IMR-90 (cell line): ENCODE results near the gene ITGB2. TPM values are rescaled to one million over a fixed set of nuclear protein-coding genes. Genes with fewer than 3 reads are reported as not detected.
A peak's percentile ranks its signal among the peaks of the same experiment; 100 is the strongest.

Experiments used
- ATAC-seq: fragments of 200-7000 bp; cut with Tn5 transposase; 2 replicates; pipeline ENCODE4 v1.9.1; 2020; ENCODE audit warnings: low read depth, mild to moderate bottlenecking, moderate library complexity
- BruUV-seq: library from RNA; stranded (reverse); fragments of 400-500 nt; replicated peaks from 2 replicates; lab custom pipeline; 2021; lab: Mats Ljungman, UMichigan
- CTCF ChIA-PET: fragments of 300-600 bp; formaldehyde crosslinking; extraction: SDS; loops from one replicate; lab custom pipeline; 2021; ENCODE audit warnings: antibody characterized with exemption; lab: Yijun Ruan, JAX
- POLR2A ChIA-PET: fragments of 300-600 bp; sonication (Branson Sonifier 250); formaldehyde crosslinking; loops from one replicate; lab custom pipeline; 2022; ENCODE audit warnings: antibody characterized with exemption; ENCODE audit not compliant: unreplicated experiment; lab: Charles Lee
- DNase-seq: peaks from one replicate; pipeline ENCODE4 v3.0.0; 2013
- H2AFZ ChIP-seq: replicated peaks from 2 replicates; pipeline ENCODE3; 2013; ENCODE audit warnings: low read length, mild to moderate bottlenecking; ENCODE audit not compliant: poor library complexity
- H2AK5ac ChIP-seq: 2 replicates; pipeline ENCODE4 v1.6.1; 2013; ENCODE audit warnings: low read depth, low read length, inconsistent platforms
- H2AK9ac ChIP-seq: replicated peaks from 2 replicates; pipeline ENCODE3; 2013; ENCODE audit warnings: mild to moderate bottlenecking, low read depth, low read length, moderate library complexity; ENCODE audit not compliant: poor library complexity
- H2BK120ac ChIP-seq: 2 replicates; pipeline ENCODE4 v1.6.1; 2013; ENCODE audit warnings: low read depth, low read length, inconsistent platforms
- H2BK15ac ChIP-seq: 3 replicates; pipeline ENCODE4 v1.6.1; 2013; ENCODE audit warnings: low read depth, low read length, inconsistent platforms
- H2BK20ac ChIP-seq: 2 replicates; pipeline ENCODE4 v1.6.1; 2013; ENCODE audit warnings: low read depth, mild to moderate bottlenecking, inconsistent platforms, low read length, moderate library complexity
- H2BK5ac ChIP-seq: 2 replicates; pipeline ENCODE4 v1.6.1; 2013; ENCODE audit warnings: mild to moderate bottlenecking, low read depth, low read length, inconsistent platforms; ENCODE audit not compliant: poor library complexity, severe bottlenecking
- H3K14ac ChIP-seq: replicated peaks from 2 replicates; pipeline ENCODE4 v1.6.1; 2013; ENCODE audit warnings: low read depth, low read length, inconsistent platforms
- H3K18ac ChIP-seq: 2 replicates; pipeline ENCODE4 v1.6.1; 2013; ENCODE audit warnings: low read depth, low read length, control low read depth
- H3K23ac ChIP-seq: 2 replicates; pipeline ENCODE4 v1.6.1; 2013; ENCODE audit warnings: low read depth, low read length, inconsistent platforms
- H3K27ac ChIP-seq: 2 replicates; pipeline ENCODE4 v1.5.1; 2013; ENCODE audit warnings: mild to moderate bottlenecking, control low read depth, low read length; ENCODE audit not compliant: insufficient read depth
- H3K27me3 ChIP-seq: 2 replicates; pipeline ENCODE4 v1.6.1; 2013; ENCODE audit warnings: low read length; ENCODE audit not compliant: control insufficient read depth, insufficient read depth
- H3K36me3 ChIP-seq: 2 replicates; pipeline ENCODE4 v1.6.1; 2013; ENCODE audit warnings: low read length, mixed read lengths; ENCODE audit not compliant: control insufficient read depth, insufficient read depth
- H3K4ac ChIP-seq: 2 replicates; pipeline ENCODE4 v1.6.1; 2013; ENCODE audit warnings: low read depth, low read length, inconsistent platforms
- H3K4me1 ChIP-seq: 2 replicates; pipeline ENCODE4 v1.6.1; 2013; ENCODE audit warnings: low read length, mixed read lengths; ENCODE audit not compliant: control insufficient read depth, insufficient read depth
- H3K4me2 ChIP-seq: 2 replicates; pipeline ENCODE4 v1.6.1; 2013; ENCODE audit warnings: low read depth, mild to moderate bottlenecking, control low read depth, low read length, moderate library complexity
- H3K4me3 ChIP-seq: 2 replicates; pipeline ENCODE4 v1.5.1; 2013; ENCODE audit warnings: low read depth, mild to moderate bottlenecking, control low read depth, low read length, moderate library complexity; ENCODE audit not compliant: insufficient read depth
- H3K56ac ChIP-seq: 2 replicates; pipeline ENCODE4 v1.6.1; 2013; ENCODE audit warnings: low read length, inconsistent platforms; ENCODE audit not compliant: insufficient read depth; ENCODE audit errors: extremely low read depth
- H3K79me1 ChIP-seq, 2 experiments: 2 replicates each; pipeline ENCODE4 v1.6.1; 2013; ENCODE audit warnings: low read length in 2 of 2, inconsistent platforms in 1 of 2, low read depth in 1 of 2
- H3K9ac ChIP-seq: 2 replicates; pipeline ENCODE4 v1.6.1; 2013; ENCODE audit warnings: low read depth, low read length, control low read depth
- H3K9me1 ChIP-seq: 2 replicates; pipeline ENCODE4 v1.6.1; 2013; ENCODE audit warnings: low read length, inconsistent platforms; ENCODE audit not compliant: insufficient read depth
- H3K9me3 ChIP-seq: 2 replicates; pipeline ENCODE4 v1.6.1; 2013; ENCODE audit warnings: low read length; ENCODE audit not compliant: control insufficient read depth, insufficient read depth
- H4K20me1 ChIP-seq: 2 replicates; pipeline ENCODE4 v1.6.1; 2013; ENCODE audit warnings: low read length, inconsistent platforms; ENCODE audit not compliant: insufficient read depth
- H4K5ac ChIP-seq: 2 replicates; pipeline ENCODE4 v1.6.1; 2013; ENCODE audit warnings: mild to moderate bottlenecking, low read depth, low read length, control low read depth
- H4K8ac ChIP-seq, 2 experiments: 2 replicates each; pipeline ENCODE4 v1.6.1; 2013; ENCODE audit warnings: low read depth in 2 of 2, low read length in 2 of 2, control low read depth in 1 of 2, inconsistent platforms in 1 of 2
- H4K91ac ChIP-seq: 2 replicates; pipeline ENCODE4 v1.6.1; 2013; ENCODE audit warnings: low read depth, low read length, inconsistent platforms; ENCODE audit not compliant: insufficient read depth
- FOS ChIP-seq: fragments of 150-350 bp; IDR thresholded peaks from 2 replicates; pipeline ENCODE4 v1.6.1; 2016; ENCODE audit warnings: low read depth, low read length
- POLR2A ChIP-seq: IDR thresholded peaks from 2 replicates; pipeline ENCODE4 v1.6.1; 2012; ENCODE audit warnings: mild to moderate bottlenecking, low read depth, low read length
- SMC3 ChIP-seq: fragments of 150-350 bp; IDR thresholded peaks from 2 replicates; pipeline ENCODE4 v1.6.1; 2016; ENCODE audit warnings: low read depth, mild to moderate bottlenecking, antibody characterized with exemption, low read length, moderate library complexity
- WGBS, 2 experiments: methylation state at CpG; one replicate each; pipeline versions ENCODE4 v1.1.5 to v1.1.7; 2013; ENCODE audit warnings: missing lambda C conversion rate in 2 of 2; ENCODE audit not compliant: insufficient read length in 1 of 2; ENCODE audit errors: extremely low coverage in 2 of 2; 5-methylcytosine and 5-hydroxymethylcytosine counted together
- dilution Hi-C: fragments of 300-500 bp; cut with HindIII; formaldehyde crosslinking; loops from one replicate; pipeline ENCODE4 v1.14.3; 2018; ENCODE audit warnings: low sequenced_read_pairs; ENCODE audit not compliant: unreplicated experiment
- in situ Hi-C: fragments of 300-500 bp; cut with MboI; formaldehyde crosslinking; loops from 3 replicates; pipeline ENCODE4 v1.14.3; 2019; ENCODE audit warnings: low sequenced_read_pairs, inconsistent platforms, mixed read lengths
- intact Hi-C: fragments of 100-400 bp; cut with micrococcal nuclease; formaldehyde crosslinking; loops from 2 replicates; pipeline ENCODE4 v1.10.0; 2022
- polyA plus RNA-seq, 3 experiments: library from polyadenylated mRNA; depleted of rRNA; stranded (reverse); fragments of >200 nt; gene quantifications; 2 replicates each; pipeline ENCODE4 v1.2.3, GENCODE V29; 2012; ENCODE audit warnings: low replicate concordance in 1 of 3
- total RNA-seq: library from RNA; depleted of rRNA; stranded (reverse); fragments of >200 nt; gene quantifications from 2 replicates; pipeline ENCODE4 v1.2.3, GENCODE V29; 2012
- TF ChIP-seq, protein P1 (sequence below): fragments of 150-350 bp; IDR thresholded peaks from 2 replicates; pipeline ENCODE4 v1.6.1; 2016; ENCODE audit warnings: low read depth, mild to moderate bottlenecking, low read length, moderate library complexity, borderline replicate concordance

ITGB2 gene
- total and polyA plus RNA-seq, 2 of the 4 experiments (the other 2 are of a cell fraction): 0.14 TPM; not detected in 1

DNA sequence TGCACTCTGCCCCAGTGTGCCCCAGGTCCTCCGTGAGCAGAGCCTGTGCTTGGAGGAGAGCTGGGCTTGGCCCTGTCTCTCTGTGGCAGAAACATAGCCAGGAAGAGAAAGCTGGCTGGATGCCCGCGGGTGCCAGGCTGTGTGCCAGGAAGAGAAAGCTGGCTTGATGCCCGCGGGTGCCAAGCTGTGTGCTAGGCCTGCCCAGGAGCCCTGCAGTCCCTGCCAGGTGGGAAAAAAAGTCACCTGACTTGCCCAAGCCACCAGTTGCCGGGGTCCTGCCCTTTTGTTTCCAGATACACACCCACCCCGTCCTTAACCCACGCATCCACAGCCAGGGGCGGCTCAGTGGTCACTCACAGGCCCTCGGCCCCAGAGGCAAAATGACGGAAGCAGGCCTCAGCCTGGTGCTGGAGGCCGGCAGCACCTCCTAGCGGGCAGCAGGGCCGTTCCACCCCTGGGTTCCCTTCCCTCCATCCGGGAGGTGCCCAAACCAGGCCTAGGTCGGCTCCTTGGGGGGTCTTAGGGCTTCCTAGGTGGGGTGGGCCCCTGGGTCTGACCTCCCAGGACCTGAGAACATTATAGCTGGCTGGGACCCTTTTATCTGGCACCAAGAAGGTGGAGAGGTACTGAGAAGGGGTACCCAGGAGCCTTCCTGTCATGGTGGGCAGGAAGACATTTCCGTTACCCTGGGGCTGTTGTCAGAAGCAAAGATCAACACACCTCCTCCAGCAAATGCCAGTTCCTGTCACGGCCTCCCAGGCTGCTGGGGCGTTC lies 9.1 kb downstream of the ITGB2 start:
- no TSS peak for BruUV-seq
- H2BK20ac ChIP-seq: no peak overlapping the region
- dilution Hi-C loops: no loop called here
- POLR2A ChIA-PET: no interaction called here
- H3K79me1 ChIP-seq: no peaks in the 10 kb centered on the region
- H3K9ac ChIP-seq: no peak overlapping the region
- H3K36me3 ChIP-seq: no peaks in the 10 kb centered on the region
- H3K27me3 ChIP-seq: peaks cover 65% of the 10 kb centered on the region
- H3K4me1 ChIP-seq: peaks cover 6% of the 10 kb centered on the region; the same call in 1 of the 2 replicates
- no peak overlapping the region for H3K23ac ChIP-seq
- intact Hi-C loops: no loop called here
- H2AK9ac ChIP-seq: peak overlapping the region; percentile 50
- in situ Hi-C loops: no loop called here
- TF ChIP-seq POLR2A (no peak), SMC3 (no peak), FOS (no peak)
- TF ChIP-seq, protein P1, sequence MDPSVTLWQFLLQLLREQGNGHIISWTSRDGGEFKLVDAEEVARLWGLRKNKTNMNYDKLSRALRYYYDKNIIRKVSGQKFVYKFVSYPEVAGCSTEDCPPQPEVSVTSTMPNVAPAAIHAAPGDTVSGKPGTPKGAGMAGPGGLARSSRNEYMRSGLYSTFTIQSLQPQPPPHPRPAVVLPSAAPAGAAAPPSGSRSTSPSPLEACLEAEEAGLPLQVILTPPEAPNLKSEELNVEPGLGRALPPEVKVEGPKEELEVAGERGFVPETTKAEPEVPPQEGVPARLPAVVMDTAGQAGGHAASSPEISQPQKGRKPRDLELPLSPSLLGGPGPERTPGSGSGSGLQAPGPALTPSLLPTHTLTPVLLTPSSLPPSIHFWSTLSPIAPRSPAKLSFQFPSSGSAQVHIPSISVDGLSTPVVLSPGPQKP: no peak
- DNase-seq (no peak), ATAC-seq (no peak)
- no peak overlapping the region for H2BK5ac ChIP-seq
- no peaks in the 10 kb centered on the region for H4K20me1 ChIP-seq
- H3K4ac ChIP-seq: no peak overlapping the region
- no peak overlapping the region for H3K18ac ChIP-seq
- H4K91ac ChIP-seq: no peak overlapping the region
- H3K27ac ChIP-seq: no peak overlapping the region
- H2BK120ac ChIP-seq: no peak overlapping the region
- H3K9me1 ChIP-seq: no peaks in the 10 kb centered on the region
- H2AFZ ChIP-seq: no peak overlapping the region
- H3K9me3 ChIP-seq: no peaks in the 10 kb centered on the region
- no peak overlapping the region for H2BK15ac ChIP-seq
- WGBS, 2 experiments: 83% methylated on average over 2 of the region's 19 CpGs; no CpG with 5 or more reads in 1 of the 2 experiments
- CTCF ChIA-PET: no interaction called here
- no peak overlapping the region for H4K8ac ChIP-seq
- no peak overlapping the region; the same call in 1 of the 2 replicates for H2AK5ac ChIP-seq
- H4K5ac ChIP-seq: no peak overlapping the region
- H3K4me2 ChIP-seq: no peak overlapping the region
- H3K4me3 ChIP-seq: no peak overlapping the region
- no peak overlapping the region for H3K56ac ChIP-seq
- H3K14ac ChIP-seq: no peak overlapping the region
